HG03095 (cell line): ENCODE data around the gene HSFY2.
"Not testable (repeated sequence)": the region's sequence is repeated elsewhere in the genome, so short reads cannot be mapped to it uniquely, and the experiment has no call there.

Source experiments
- ATAC-seq: cut with Tn5 transposase; IDR thresholded peaks from one replicate; pipeline ENCODE4 v1.9.1; 2021; ENCODE audit warnings: moderate library complexity; ENCODE audit not compliant: unreplicated experiment

Gene HSFY2, protein sequence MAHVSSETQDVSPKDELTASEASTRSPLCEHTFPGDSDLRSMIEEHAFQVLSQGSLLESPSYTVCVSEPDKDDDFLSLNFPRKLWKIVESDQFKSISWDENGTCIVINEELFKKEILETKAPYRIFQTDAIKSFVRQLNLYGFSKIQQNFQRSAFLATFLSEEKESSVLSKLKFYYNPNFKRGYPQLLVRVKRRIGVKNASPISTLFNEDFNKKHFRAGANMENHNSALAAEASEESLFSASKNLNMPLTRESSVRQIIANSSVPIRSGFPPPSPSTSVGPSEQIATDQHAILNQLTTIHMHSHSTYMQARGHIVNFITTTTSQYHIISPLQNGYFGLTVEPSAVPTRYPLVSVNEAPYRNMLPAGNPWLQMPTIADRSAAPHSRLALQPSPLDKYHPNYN

DNA sequence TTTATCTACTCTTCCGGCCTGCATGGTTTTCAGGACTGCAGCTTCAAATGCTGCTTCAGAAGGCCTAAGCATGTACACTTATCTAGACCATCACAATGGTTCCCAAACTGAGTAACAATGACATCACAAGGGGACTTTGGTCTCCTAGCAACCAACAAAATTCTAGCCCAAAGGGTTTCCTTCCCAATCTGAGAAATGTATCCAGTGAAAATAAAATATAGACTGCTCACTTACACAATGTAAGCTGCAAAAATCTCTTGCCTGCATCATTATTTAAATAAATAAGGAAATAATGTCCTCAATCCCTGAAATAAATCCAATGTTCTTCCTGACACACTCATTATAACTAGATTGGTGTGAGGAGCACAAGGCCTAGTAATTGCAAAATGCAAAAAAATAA, at the start of gene HSFY2:
HSFY2 (minus strand) TSS at position 101 of the 400 bp plus-strand sequence. CDS start 117 bp downstream, outside the sequence.
- ATAC-seq, result not testable (repeated sequence)

DNA sequence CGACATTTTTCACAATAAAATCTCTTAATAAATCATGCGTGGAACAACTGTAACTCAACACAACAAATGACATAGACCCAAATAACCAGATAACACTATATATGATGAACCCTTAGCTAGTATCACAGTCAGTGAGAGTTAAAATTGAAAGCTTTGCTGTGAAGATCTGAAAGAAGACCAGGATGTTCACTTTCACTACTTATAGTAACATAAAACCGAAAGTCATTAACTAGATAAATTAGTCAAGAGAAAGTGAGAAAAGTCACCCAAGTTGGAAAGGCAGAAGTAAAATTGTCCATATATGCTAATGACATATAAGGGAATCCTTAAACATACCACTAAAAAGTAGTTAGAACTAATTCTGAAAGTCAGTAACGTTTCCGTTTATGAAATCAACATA, 42.2 kb upstream of the HSFY2 start:
- ATAC-seq, result not testable (repeated sequence)

DNA sequence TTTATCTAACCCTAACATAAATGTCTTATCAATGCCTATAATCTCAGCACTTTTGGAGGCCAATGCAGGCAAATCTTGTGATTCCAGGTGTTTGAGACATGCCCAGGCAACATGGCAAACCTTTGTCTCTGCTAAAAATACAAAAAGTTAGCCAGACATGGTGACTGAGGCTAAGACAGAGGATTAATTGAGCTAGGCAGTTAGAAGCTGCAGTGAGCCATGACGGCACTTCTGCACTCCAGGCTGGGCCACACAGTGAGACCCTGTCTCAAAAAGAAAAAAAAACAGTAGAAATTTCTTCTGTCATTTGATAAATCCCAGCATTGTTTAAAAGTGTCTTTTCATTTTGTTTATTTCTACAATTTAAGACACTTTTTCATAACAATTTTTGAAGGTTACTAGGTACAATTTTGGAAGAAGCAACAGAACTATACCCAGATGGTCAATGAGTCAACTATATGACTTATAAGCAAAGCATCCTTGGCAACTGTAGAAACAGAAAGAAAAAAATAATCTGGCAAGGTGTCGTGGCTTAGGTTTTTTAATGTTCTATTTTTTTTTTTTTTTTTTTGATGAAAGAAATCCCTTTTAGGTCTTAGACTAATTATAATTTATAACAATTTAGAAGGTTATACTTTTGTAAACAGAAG, 15.3 kb upstream of the HSFY2 start:
- not testable (repeated sequence) for ATAC-seq

DNA sequence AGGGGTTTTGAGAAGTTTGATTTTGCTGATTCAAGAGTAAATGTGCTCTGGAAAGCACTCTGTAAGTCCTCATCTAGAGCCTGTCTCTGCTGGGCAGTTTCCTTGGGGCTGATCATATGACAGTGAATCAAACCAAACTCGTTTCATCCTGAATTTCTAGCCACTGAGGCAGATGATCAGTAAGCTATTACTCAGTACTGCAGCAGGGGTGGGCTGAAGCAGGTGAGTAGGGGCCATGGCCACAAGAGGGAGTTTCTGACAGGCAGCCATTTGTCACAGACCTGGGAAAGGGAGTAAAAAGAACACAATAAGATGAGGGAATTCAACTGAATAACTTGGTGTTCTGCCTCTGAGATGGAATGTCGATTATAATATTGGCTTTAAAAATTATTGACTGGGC, 19.5 kb downstream of the HSFY2 start:
- not testable (repeated sequence) for ATAC-seq

DNA sequence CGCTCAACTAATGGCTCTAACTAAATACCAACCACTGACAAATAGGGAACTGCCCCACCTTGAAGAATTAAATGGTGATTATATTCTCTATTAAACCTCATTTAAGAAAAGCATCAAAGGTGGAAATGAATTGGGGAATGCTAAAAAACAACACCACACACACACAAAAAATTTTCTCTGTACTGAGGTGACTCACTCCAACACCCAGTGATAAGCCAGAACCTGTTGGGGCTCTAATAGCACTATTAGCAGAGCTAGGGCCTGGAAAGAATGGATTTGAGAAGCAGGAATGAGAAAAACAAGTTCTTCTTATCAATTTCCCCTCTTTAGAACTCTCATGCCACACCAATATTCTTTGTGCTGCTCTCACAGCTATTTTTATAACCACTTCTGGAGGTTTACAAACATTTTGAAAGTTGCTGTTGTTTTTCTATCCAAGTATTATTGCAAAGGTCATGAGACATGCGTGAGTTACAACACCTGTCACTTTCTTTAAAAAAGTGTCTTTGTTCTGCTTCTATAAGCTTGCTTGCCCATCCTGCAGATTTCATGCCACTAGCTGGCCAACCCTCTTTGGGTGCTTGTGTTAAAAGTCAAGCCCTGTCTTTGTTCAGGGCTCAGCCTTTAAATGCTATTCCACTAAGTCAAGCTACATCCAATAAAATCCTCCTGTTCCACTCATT, 20.3 kb downstream of the HSFY2 start:
- ATAC-seq, result not testable (repeated sequence)

DNA sequence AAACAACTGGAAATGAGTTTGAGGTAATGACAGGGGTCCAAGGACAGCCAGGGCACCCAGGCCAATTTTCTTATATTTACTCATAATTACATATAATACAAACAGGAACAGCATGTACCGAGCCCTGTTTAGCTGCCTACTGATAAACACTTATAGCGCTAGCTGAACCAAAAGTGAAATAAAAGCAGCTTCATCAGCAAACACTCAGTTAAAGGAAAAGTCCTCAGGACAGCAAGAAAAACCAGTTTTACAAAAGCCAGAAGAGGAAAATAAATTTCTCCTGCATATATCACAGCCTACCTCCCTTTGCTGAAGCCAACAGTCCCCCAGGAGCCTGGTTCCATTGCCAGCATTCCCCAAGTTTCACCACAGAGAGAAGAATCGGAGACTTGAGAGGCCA, 49.8 kb downstream of the HSFY2 start:
- ATAC-seq, result not testable (repeated sequence)
